Esophagus squamous epithelium (tissue), 4 donors: ENCODE measurements around the gene SPANXN2.
"Not testable (repeated sequence)": the region's sequence is repeated elsewhere in the genome, so short reads cannot be mapped to it uniquely, and the experiment has no call there.

Experiments
- CTCF ChIP-seq, 6 experiments: fragments of 450-650 bp in 4 of 6; fragments of 200-600 bp in 2 of 6; sonication (generic) in 2 of 6; IDR thresholded peaks; one replicate each; pipeline ENCODE4 v1.5.1; 2016 to 2019; ENCODE audit warnings: antibody characterized with exemption in 6 of 6, mild to moderate bottlenecking in 4 of 6, moderate library complexity in 4 of 6
- POLR2A ChIP-seq, 4 donors: fragments of 450-650 bp; IDR thresholded peaks; one replicate each; pipeline ENCODE4 v1.6.1; 2017; ENCODE audit warnings: antibody characterized with exemption in 4 of 4, mild to moderate bottlenecking in 4 of 4, moderate library complexity in 3 of 4

GRCh38 chrX:143767789-143768188 is 47.2 kb upstream of the SPANXN2 start:
- TF ChIP-seq CTCF, POLR2A (IDR thresholded peaks at IDR 0.05): not testable (repeated sequence)
